Colonic mucosa (tissue), 4 donors: ENCODE measurements around the gene KIAA1217. TPM values are rescaled to one million over a fixed set of nuclear protein-coding genes. Genes with fewer than 3 reads are reported as not detected.

Source experiments
- DNase-seq: peaks from one replicate; pipeline ENCODE4 v3.0.0-alpha.2; 2020
- H3K27ac ChIP-seq: fragments of 200-600 bp; one replicate; pipeline ENCODE4 v1.8.0; 2021
- H3K27me3 ChIP-seq: fragments of 200-600 bp; one replicate; pipeline ENCODE4 v1.8.0; 2021
- H3K36me3 ChIP-seq: fragments of 200-600 bp; one replicate; pipeline ENCODE4 v1.8.0; 2021
- H3K4me1 ChIP-seq: fragments of 200-600 bp; one replicate; pipeline ENCODE4 v1.8.0; 2021; ENCODE audit warnings: mild to moderate bottlenecking
- H3K4me3 ChIP-seq: fragments of 200-600 bp; one replicate; pipeline ENCODE4 v1.8.0; 2021
- H3K9ac ChIP-seq, 2 donors: one replicate each; pipeline ENCODE4 v1.7.0; 2013; ENCODE audit warnings: control low read depth in 2 of 2, low read depth in 2 of 2, low read length in 2 of 2
- H3K9me3 ChIP-seq: fragments of 200-600 bp; one replicate; pipeline ENCODE4 v1.8.0; 2021
- intact Hi-C: fragments of 100-400 bp; cut with DNase I; formaldehyde crosslinking; loops from one replicate; pipeline ENCODE4 v1.14.1; 2022
- total RNA-seq, 2 donors: library from RNA; stranded (reverse); fragmentation: NEBNext Ultra II Directional in 1 of 2; extraction: Animal tissue kit (Norgen Biotek cat#: 25700) in 1 of 2; gene quantifications; one replicate each; pipeline ENCODE4 v1.2.1, GENCODE V29; 2021
- TF ChIP-seq, protein P1 (sequence below): fragments of 200-600 bp; IDR thresholded peaks from one replicate; pipeline ENCODE4 v1.8.0; 2022; ENCODE audit warnings: antibody characterized with exemption, mild to moderate bottlenecking
- donor health status: healthy.
- donor health status: DM: no; HTN: no; CAD: no.
- donor health status: DM: no; HTN: no; CAD: no.

The KIAA1217 gene
- total RNA-seq, 2 donors from 2014 or later = 34.2 to 61.2 TPM

- intact Hi-C loops = loop anchor here (10.0 kb wide), 1 partner anchor 110 kb away; no protein-coding TSS in a partner anchor
- H3K9ac ChIP-seq = no peak overlapping the region
- no peak for DNase-seq
- no peaks in the 10 kb centered on the region for H3K9me3 ChIP-seq
- no peaks in the 10 kb centered on the region for H3K36me3 ChIP-seq
- H3K4me1 ChIP-seq = no peaks in the 10 kb centered on the region
- no peak overlapping the region for H3K4me3 ChIP-seq
- H3K27ac ChIP-seq = no peak overlapping the region
- no peaks in the 10 kb centered on the region for H3K27me3 ChIP-seq
- TF ChIP-seq, protein P1, sequence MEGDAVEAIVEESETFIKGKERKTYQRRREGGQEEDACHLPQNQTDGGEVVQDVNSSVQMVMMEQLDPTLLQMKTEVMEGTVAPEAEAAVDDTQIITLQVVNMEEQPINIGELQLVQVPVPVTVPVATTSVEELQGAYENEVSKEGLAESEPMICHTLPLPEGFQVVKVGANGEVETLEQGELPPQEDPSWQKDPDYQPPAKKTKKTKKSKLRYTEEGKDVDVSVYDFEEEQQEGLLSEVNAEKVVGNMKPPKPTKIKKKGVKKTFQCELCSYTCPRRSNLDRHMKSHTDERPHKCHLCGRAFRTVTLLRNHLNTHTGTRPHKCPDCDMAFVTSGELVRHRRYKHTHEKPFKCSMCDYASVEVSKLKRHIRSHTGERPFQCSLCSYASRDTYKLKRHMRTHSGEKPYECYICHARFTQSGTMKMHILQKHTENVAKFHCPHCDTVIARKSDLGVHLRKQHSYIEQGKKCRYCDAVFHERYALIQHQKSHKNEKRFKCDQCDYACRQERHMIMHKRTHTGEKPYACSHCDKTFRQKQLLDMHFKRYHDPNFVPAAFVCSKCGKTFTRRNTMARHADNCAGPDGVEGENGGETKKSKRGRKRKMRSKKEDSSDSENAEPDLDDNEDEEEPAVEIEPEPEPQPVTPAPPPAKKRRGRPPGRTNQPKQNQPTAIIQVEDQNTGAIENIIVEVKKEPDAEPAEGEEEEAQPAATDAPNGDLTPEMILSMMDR = no peak
Observed at GRCh38 chr10:24394461-24395190, 185.7 kb downstream of the KIAA1217 start.

GRCh38 chr10:24396396-24396795 lies 187.5 kb downstream of the KIAA1217 start:
- Histone ChIP-seq H3K4me1 (no peaks in the 10 kb centered on the region), H3K27ac (no peak overlapping the region), H3K4me3 (no peak overlapping the region), H3K27me3 (no peaks in the 10 kb centered on the region), H3K9me3 (no peaks in the 10 kb centered on the region), H3K9ac (no peak overlapping the region), H3K36me3 (no peaks in the 10 kb centered on the region)
- intact Hi-C loops = loop anchor here (10.0 kb wide), 1 partner anchor 108 kb away; no protein-coding TSS in a partner anchor
- no peak for DNase-seq
- TF ChIP-seq, protein P1 = no peak

GRCh38 chr10:24397662-24398061 lies 188.7 kb downstream of the KIAA1217 start:
- Histone ChIP-seq H3K27ac (no peak overlapping the region), H3K9ac (no peak overlapping the region), H3K27me3 (no peaks in the 10 kb centered on the region), H3K4me1 (no peaks in the 10 kb centered on the region), H3K36me3 (no peaks in the 10 kb centered on the region), H3K9me3 (no peaks in the 10 kb centered on the region), H3K4me3 (no peak overlapping the region)
- TF ChIP-seq, protein P1 = no peak
- intact Hi-C loops = loop anchor here (10.0 kb wide), 1 partner anchor 107 kb away; no protein-coding TSS in a partner anchor
- no peak for DNase-seq

- Histone ChIP-seq H3K4me3 (no peak overlapping the region), H3K27ac (no peak overlapping the region), H3K9ac (no peak overlapping the region), H3K9me3 (no peaks in the 10 kb centered on the region), H3K4me1 (no peaks in the 10 kb centered on the region), H3K36me3 (no peaks in the 10 kb centered on the region), H3K27me3 (no peaks in the 10 kb centered on the region)
- TF ChIP-seq, protein P1 = no peak
- intact Hi-C loops = no loop called here
- no peak for DNase-seq
Observed at GRCh38 chr10:24404567-24404966, 195.6 kb downstream of the KIAA1217 start.

DNA sequence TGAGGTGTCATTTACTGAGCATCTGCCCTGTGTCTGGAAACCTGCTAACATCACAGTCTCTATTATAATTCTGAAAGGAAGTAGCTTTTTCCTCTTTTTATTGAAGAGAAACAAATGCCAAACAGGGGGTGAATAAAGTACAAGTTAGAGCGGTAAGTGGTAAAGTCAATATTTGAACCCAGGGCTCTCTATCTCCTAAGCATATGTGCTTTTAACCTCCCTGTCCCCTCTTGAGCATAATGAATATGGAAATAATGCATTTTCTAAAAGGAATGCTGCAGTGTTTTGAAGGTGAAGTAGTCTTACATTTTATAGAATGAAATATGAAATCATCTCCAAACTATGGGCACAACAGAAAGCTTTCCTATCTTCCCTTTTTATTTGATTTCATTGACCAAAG lies 196.7 kb downstream of the KIAA1217 start:
- Histone ChIP-seq H3K9ac (no peak overlapping the region), H3K27ac (no peak overlapping the region), H3K4me1 (no peaks in the 10 kb centered on the region), H3K36me3 (no peaks in the 10 kb centered on the region), H3K4me3 (no peak overlapping the region), H3K9me3 (no peaks in the 10 kb centered on the region), H3K27me3 (no peaks in the 10 kb centered on the region)
- TF ChIP-seq, protein P1 = no peak
- intact Hi-C loops = no loop called here
- no peak for DNase-seq
